GM12872 (cell line): ENCODE data around the gene NELL1.

Experiments
- CTCF ChIP-seq: IDR thresholded peaks from 3 replicates; pipeline ENCODE4 v1.5.1; 2011; ENCODE audit warnings: low read depth, mild to moderate bottlenecking, low read length, moderate library complexity; ENCODE audit not compliant: insufficient read depth

The NELL1 gene

GRCh38 chr11:21556926-21557325 is 887.5 kb downstream of the NELL1 start:
- no peak for TF ChIP-seq CTCF

- TF ChIP-seq CTCF: no peak
These were observed 891.1 kb downstream of the NELL1 start for GRCh38 chr11:21560466-21560975.

GRCh38 chr11:21561581-21561980 is 892.2 kb downstream of the NELL1 start:
- no peak for TF ChIP-seq CTCF

- TF ChIP-seq CTCF: no peak
These were observed 894.7 kb downstream of the NELL1 start for GRCh38 chr11:21564095-21564494.

- no peak for TF ChIP-seq CTCF
These were observed 895.7 kb downstream of the NELL1 start for GRCh38 chr11:21564833-21565682.

GRCh38 chr11:21566521-21567117 is 897.2 kb downstream of the NELL1 start:
- no peak for TF ChIP-seq CTCF

- TF ChIP-seq CTCF: no peak
These were observed 898.4 kb downstream of the NELL1 start for GRCh38 chr11:21567645-21568290.
